H1 (cell line): ENCODE data around the gene DENND4A. TPM values are rescaled to one million over a fixed set of nuclear protein-coding genes. Genes with fewer than 3 reads are reported as not detected.

Source experiments
- CTCF ChIA-PET: fragments of 300-600 bp; sonication (Branson Sonifier 250); formaldehyde crosslinking; loops from one replicate; lab custom pipeline; 2021; ENCODE audit not compliant: partially characterized antibody; lab: Charles Lee
- POLR2A ChIA-PET: fragments of 300-600 bp; sonication (Branson Sonifier 250); formaldehyde crosslinking; loops from one replicate; lab custom pipeline; 2021; ENCODE audit warnings: inconsistent platforms; ENCODE audit not compliant: partially characterized antibody; lab: Charles Lee
- DNase-seq, 2 experiments: peaks; one replicate each; pipeline versions ENCODE4 v3.0.0 to v3.0.0-alpha.2; 2010 to 2022; ENCODE audit warnings: low spot score in 2 of 2, low read depth in 1 of 2, mixed read lengths in 1 of 2
- FAIRE-seq: peaks from 2 replicates; lab custom pipeline; 2011; peaks lifted over from hg19 to GRCh38; lab: Jason Lieb, UNC
- H2AFZ ChIP-seq: 2 replicates; pipeline ENCODE4 v1.8.1; 2012; ENCODE audit warnings: low read length, inconsistent platforms
- H2AK5ac ChIP-seq: 2 replicates; pipeline ENCODE4 v1.6.1; 2013; ENCODE audit warnings: low read depth, low read length
- H2BK120ac ChIP-seq: replicated peaks from 2 replicates; pipeline ENCODE3; 2013; ENCODE audit warnings: low read depth, low read length, inconsistent platforms
- H2BK12ac ChIP-seq: 2 replicates; pipeline ENCODE4 v1.6.1; 2013; ENCODE audit warnings: low read depth, low read length
- H2BK15ac ChIP-seq: 2 replicates; pipeline ENCODE4 v1.6.1; 2013; ENCODE audit warnings: low read length
- H2BK20ac ChIP-seq: 2 replicates; pipeline ENCODE4 v1.6.1; 2013; ENCODE audit warnings: low read length
- H2BK5ac ChIP-seq: 2 replicates; pipeline ENCODE4 v1.6.1; 2013; ENCODE audit warnings: low read depth, low read length
- H3K14ac ChIP-seq: 2 replicates; pipeline ENCODE4 v1.6.1; 2013; ENCODE audit warnings: inconsistent platforms; ENCODE audit not compliant: insufficient read length
- H3K18ac ChIP-seq: 2 replicates; pipeline ENCODE4 v1.6.1; 2013; ENCODE audit warnings: low read length; ENCODE audit errors: extremely low read depth
- H3K23ac ChIP-seq: 2 replicates; pipeline ENCODE4 v1.6.1; 2013; ENCODE audit warnings: inconsistent platforms; ENCODE audit not compliant: insufficient read length
- H3K23me2 ChIP-seq: 2 replicates; pipeline ENCODE4 v1.6.1; 2013; ENCODE audit warnings: low read depth, low read length
- H3K27ac ChIP-seq: 2 replicates; pipeline ENCODE4 v1.6.1; 2011; ENCODE audit warnings: low read depth, low read length, inconsistent platforms
- H3K27me3 ChIP-seq, 4 experiments: replicated peaks in 1 of 4; 1 replicate in 1 of 4; 2 replicates in 3 of 4; pipeline versions ENCODE4 v1.6.1 to v1.8.1; 2011 to 2013; ENCODE audit warnings: low read length in 3 of 4, mild to moderate bottlenecking in 3 of 4, inconsistent platforms in 2 of 4, mixed read lengths in 2 of 4, moderate library complexity in 1 of 4; ENCODE audit not compliant: control insufficient read depth in 3 of 4, insufficient read depth in 3 of 4; ENCODE audit errors: extremely low read depth in 1 of 4
- H3K36me3 ChIP-seq, 4 experiments: 2 replicates each; pipeline versions ENCODE4 v1.6.1 to v1.8.1; 2011 to 2013; ENCODE audit warnings: mild to moderate bottlenecking in 4 of 4, low read length in 3 of 4, moderate library complexity in 2 of 4, control low read depth in 1 of 4, inconsistent platforms in 1 of 4; ENCODE audit not compliant: insufficient read depth in 4 of 4, control insufficient read depth in 2 of 4
- H3K4ac ChIP-seq: replicated peaks from 2 replicates; pipeline ENCODE3; 2013; ENCODE audit warnings: low read length, low read depth, mixed read lengths, inconsistent platforms; ENCODE audit not compliant: insufficient read length
- H3K4me1 ChIP-seq, 4 experiments: replicated peaks in 1 of 4; 1 replicate in 1 of 4; 2 replicates in 3 of 4; pipeline versions ENCODE4 v1.6.1 to v1.8.1; 2011 to 2013; ENCODE audit warnings: low read length in 3 of 4, inconsistent platforms in 2 of 4, mixed read lengths in 1 of 4; ENCODE audit not compliant: insufficient read depth in 4 of 4, control insufficient read depth in 3 of 4
- H3K4me2 ChIP-seq, 2 experiments: 2 replicates each; pipeline versions ENCODE4 v1.6.1 to v1.8.1; 2011 to 2013; ENCODE audit warnings: low read depth in 2 of 2, low read length in 2 of 2, control low read depth in 1 of 2, inconsistent platforms in 1 of 2, mild to moderate bottlenecking in 1 of 2; ENCODE audit not compliant: insufficient read depth in 1 of 2
- H3K4me3 ChIP-seq, 4 experiments: fragments of 200-600, 300-600 bp in 1 of 4; sonication (generic), shearing (Covaris generic), sonication (Bioruptor Twin) in 1 of 4; 2 replicates each; pipeline versions ENCODE4 v1.5.1 to v1.8.1; 2011 to 2016; ENCODE audit warnings: low read length in 4 of 4, low read depth in 3 of 4, control low read depth in 2 of 4, inconsistent platforms in 2 of 4, mild to moderate bottlenecking in 2 of 4, mixed read lengths in 1 of 4, moderate library complexity in 1 of 4; ENCODE audit not compliant: insufficient read depth in 2 of 4; ENCODE audit errors: extremely low read depth in 1 of 4
- H3K56ac ChIP-seq: replicated peaks from 2 replicates; pipeline ENCODE3; 2013; ENCODE audit warnings: low read depth, mild to moderate bottlenecking, mixed read lengths, low read length, inconsistent platforms; ENCODE audit not compliant: insufficient read length
- H3K79me1 ChIP-seq: 2 replicates; pipeline ENCODE4 v1.6.1; 2013; ENCODE audit warnings: low read depth, low read length, control low read depth
- H3K79me2 ChIP-seq, 2 experiments: 2 replicates each; pipeline versions ENCODE4 v1.6.1 to v1.8.1; 2012 to 2013; ENCODE audit warnings: low read length in 2 of 2, mild to moderate bottlenecking in 2 of 2, inconsistent platforms in 1 of 2; ENCODE audit not compliant: insufficient read depth in 2 of 2, control insufficient read depth in 1 of 2
- H3K9ac ChIP-seq, 4 experiments: replicated peaks in 1 of 4; 1 replicate in 1 of 4; 2 replicates in 3 of 4; pipeline versions ENCODE4 v1.6.1 to v1.8.1; 2011 to 2013; ENCODE audit warnings: low read depth in 3 of 4, low read length in 3 of 4, control low read depth in 2 of 4, mild to moderate bottlenecking in 2 of 4, moderate library complexity in 2 of 4, inconsistent platforms in 1 of 4; ENCODE audit errors: extremely low read depth in 1 of 4
- H3K9me3 ChIP-seq, 2 experiments: 2 replicates each; pipeline versions ENCODE4 v1.6.1 to v1.8.1; 2012 to 2013; ENCODE audit warnings: mild to moderate bottlenecking in 2 of 2, moderate library complexity in 2 of 2, control low read depth in 1 of 2, inconsistent platforms in 1 of 2, low read depth in 1 of 2, low read length in 1 of 2, mixed read lengths in 1 of 2; ENCODE audit not compliant: insufficient read depth in 2 of 2
- H4K20me1 ChIP-seq, 2 experiments: replicated peaks in 1 of 2; 2 replicates each; pipeline versions ENCODE3 to v1.8.1; 2011 to 2013; ENCODE audit warnings: inconsistent platforms in 2 of 2, low read length in 2 of 2, mild to moderate bottlenecking in 1 of 2; ENCODE audit not compliant: insufficient read depth in 2 of 2, control insufficient read depth in 1 of 2
- H4K5ac ChIP-seq: 2 replicates; pipeline ENCODE4 v1.6.1; 2013; ENCODE audit warnings: low read length, low read depth, mixed read lengths, inconsistent platforms; ENCODE audit not compliant: insufficient read length
- H4K8ac ChIP-seq: 2 replicates; pipeline ENCODE4 v1.8.0; 2013; ENCODE audit warnings: mild to moderate bottlenecking, moderate library complexity, low read length, inconsistent platforms; ENCODE audit not compliant: insufficient read depth; ENCODE audit errors: extremely low read depth
- H4K91ac ChIP-seq: replicated peaks from 2 replicates; pipeline ENCODE3; 2013; ENCODE audit warnings: low read length, mixed read lengths, inconsistent platforms; ENCODE audit not compliant: insufficient read length
- KDM1A ChIP-seq: fragments of 200-600, 300-600 bp; sonication (generic); IDR thresholded peaks from 2 replicates; pipeline ENCODE4 v1.7.1; 2016; ENCODE audit warnings: mild to moderate bottlenecking, low read length, borderline replicate concordance
- PHF8 ChIP-seq: fragments of 200-600 bp; sonication (generic); conservative IDR thresholded peaks from 2 replicates; pipeline ENCODE4 v1.7.1; 2012; ENCODE audit warnings: low read depth, mild to moderate bottlenecking, inconsistent platforms, low read length, moderate library complexity
- polyA plus RNA-seq, 7 experiments: library from polyadenylated mRNA; depleted of rRNA in 3 of 7; stranded (reverse) in 5 of 7; unstranded in 2 of 7; fragments of >200 nt in 5 of 7; fragments of 200-250 nt in 2 of 7; gene quantifications; 1 replicate in 5 of 7; 2 replicates in 1 of 7; 4 replicates in 1 of 7; pipeline versions ENCODE4 v1.2.1 to v1.2.3, GENCODE V29; 2011 to 2013; ENCODE audit warnings: missing spikeins in 2 of 7, mixed read lengths in 2 of 7
- total RNA-seq: library from RNA; stranded (reverse); fragmentation: NEBNext Ultra II Directional; extraction: Animal tissue kit (Norgen Biotek cat#: 25700); gene quantifications from 2 replicates; pipeline ENCODE4 v1.2.1, GENCODE V29; 2021

Gene DENND4A
- total and polyA plus RNA-seq, 2 of the 8 experiments (the other 6 are each of a cell fraction or from before 2014, with no cell fraction given), result 1.3 to 4.7 TPM

GRCh38 chr15:65747265-65747664 lies 44.8 kb downstream of the DENND4A start:
- no peaks in the 10 kb centered on the region for H3K9me3 ChIP-seq
- H3K79me1 ChIP-seq, result no peaks in the 10 kb centered on the region
- H2BK5ac ChIP-seq, result no peak overlapping the region
- no peaks in the 10 kb centered on the region for H3K4me1 ChIP-seq
- no peaks in the 10 kb centered on the region for H3K36me3 ChIP-seq
- TF ChIP-seq KDM1A (peak; percentile 87), PHF8 (no peak)
- H4K20me1 ChIP-seq, result no peaks in the 10 kb centered on the region
- H4K91ac ChIP-seq, result no peak overlapping the region
- FAIRE-seq (no peak), DNase-seq (no peak)
- no peaks in the 10 kb centered on the region for H3K27me3 ChIP-seq
- no peak overlapping the region for H3K4ac ChIP-seq
- no peak overlapping the region for H3K14ac ChIP-seq
- H2BK20ac ChIP-seq, result no peak overlapping the region
- no peak overlapping the region for H3K9ac ChIP-seq
- CTCF ChIA-PET, result no interaction called here
- POLR2A ChIA-PET, result no interaction called here
- no peak overlapping the region for H3K56ac ChIP-seq
- no peak overlapping the region for H4K8ac ChIP-seq
- H2AFZ ChIP-seq, result no peak overlapping the region
- H3K18ac ChIP-seq, result no peak overlapping the region
- no peak overlapping the region for H2AK5ac ChIP-seq
- no peak overlapping the region for H4K5ac ChIP-seq
- H3K27ac ChIP-seq, result no peak overlapping the region
- H3K4me3 ChIP-seq, result no peak overlapping the region
- no peaks in the 10 kb centered on the region for H3K23me2 ChIP-seq
- H3K23ac ChIP-seq, result no peak overlapping the region
- H2BK120ac ChIP-seq, result no peak overlapping the region
- no peak overlapping the region for H2BK12ac ChIP-seq
- no peaks in the 10 kb centered on the region for H3K79me2 ChIP-seq
- H3K4me2 ChIP-seq, result no peak overlapping the region
- no peak overlapping the region for H2BK15ac ChIP-seq
